HepG2 (cell line): Measurements from ENCODE around the gene TARS3.

Source experiments
- BHLHE40 ChIP-seq: IDR thresholded peaks from 2 replicates; pipeline ENCODE4 v1.6.1; 2011; ENCODE audit warnings: low read length, improper control_type of control experiment
- CHD2 ChIP-seq: IDR thresholded peaks from 2 replicates; pipeline ENCODE4 v1.6.1; 2011; ENCODE audit warnings: low read depth, low read length, improper control_type of control experiment
- CTCF ChIP-seq: sonication (generic); formaldehyde crosslinking; IDR thresholded peaks from 2 replicates; pipeline ENCODE4 v1.5.0; 2020; ENCODE audit warnings: mild to moderate bottlenecking, missing genetic modification reagents, moderate library complexity
- EP300 ChIP-seq, 3 experiments: sonication (generic) in 1 of 3; formaldehyde crosslinking in 1 of 3; IDR thresholded peaks; 2 replicates each; pipeline versions ENCODE4 v1.5.1 to v1.6.1; 2011 to 2020; ENCODE audit warnings: low read depth in 2 of 3, low read length in 2 of 3, borderline replicate concordance in 1 of 3, improper control_type of control experiment in 1 of 3, mild to moderate bottlenecking in 1 of 3, missing genetic modification reagents in 1 of 3, moderate library complexity in 1 of 3
- KDM4B ChIP-seq: sonication (generic); formaldehyde crosslinking; IDR thresholded peaks from 2 replicates; pipeline ENCODE4 v1.4.0; 2020; ENCODE audit warnings: missing genetic modification reagents
- MIER3 ChIP-seq: IDR thresholded peaks from 2 replicates; pipeline ENCODE4 v1.6.1; 2016; ENCODE audit warnings: missing compliant biosample characterization, borderline replicate concordance
- TRAFD1 ChIP-seq: sonication (generic); formaldehyde crosslinking; IDR thresholded peaks from 2 replicates; pipeline ENCODE4 v1.5.1; 2020; ENCODE audit warnings: missing genetic modification reagents, mild to moderate bottlenecking, borderline replicate concordance
- ZFYVE20 ChIP-seq: sonication (generic); formaldehyde crosslinking; IDR thresholded peaks from 2 replicates; pipeline ENCODE4 v1.8.0; 2023; ENCODE audit warnings: low read depth, mild to moderate bottlenecking, moderate library complexity, missing genetic modification reagents, borderline replicate concordance
- TF ChIP-seq, protein P1 (sequence below): sonication (generic); formaldehyde crosslinking; IDR thresholded peaks from 2 replicates; pipeline ENCODE4 v1.5.0; 2020; ENCODE audit warnings: missing genetic modification reagents

DNA sequence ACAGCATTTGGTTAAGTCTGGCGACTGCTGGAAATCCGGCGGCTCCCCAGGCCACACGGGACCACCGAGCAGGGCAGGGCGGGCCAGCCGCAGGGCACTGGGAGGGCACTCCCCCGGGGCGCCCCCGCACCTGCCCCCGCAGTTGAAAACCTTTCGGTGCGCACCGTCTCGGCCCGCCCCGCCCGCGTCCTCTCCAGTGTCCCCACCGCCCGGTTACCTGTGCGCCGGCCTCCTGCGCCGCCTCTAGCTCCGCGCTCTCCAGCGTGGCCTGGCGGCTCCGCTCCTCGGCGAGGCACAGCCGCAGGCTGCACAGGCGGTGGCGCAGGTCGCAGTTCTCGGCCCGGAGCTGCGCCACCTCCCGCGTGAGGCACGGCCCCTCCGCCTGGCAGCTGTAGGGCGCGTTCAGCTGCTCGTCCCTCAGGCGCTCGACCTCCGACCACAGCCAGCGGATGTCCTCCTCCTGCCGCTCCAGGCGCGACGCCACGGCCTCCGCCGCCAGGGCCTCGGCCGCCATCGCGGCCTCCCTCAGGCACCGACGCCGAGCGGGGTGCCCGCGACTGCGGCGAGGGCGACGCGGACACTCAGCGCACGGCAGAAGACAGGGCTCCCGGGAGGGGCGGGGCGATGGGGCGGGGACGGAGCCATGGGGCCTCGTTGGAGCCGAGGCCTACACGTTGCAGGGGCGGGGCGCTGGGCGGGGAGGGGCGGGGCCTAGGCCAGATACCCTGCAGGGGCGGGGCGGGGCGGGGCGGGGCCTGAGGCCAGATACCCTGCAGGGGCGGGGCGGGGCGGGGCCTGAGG, at the start of gene TARS3:
- no peak for TF ChIP-seq BHLHE40
- no peak for TF ChIP-seq MIER3 (CRISPR knock-in tag)
- TF ChIP-seq CTCF (CRISPR knock-in tag): peak; percentile 58
- TF ChIP-seq TRAFD1 (CRISPR knock-in tag): no peak
- TF ChIP-seq CHD2: peak; percentile 87
- TF ChIP-seq, protein P1, sequence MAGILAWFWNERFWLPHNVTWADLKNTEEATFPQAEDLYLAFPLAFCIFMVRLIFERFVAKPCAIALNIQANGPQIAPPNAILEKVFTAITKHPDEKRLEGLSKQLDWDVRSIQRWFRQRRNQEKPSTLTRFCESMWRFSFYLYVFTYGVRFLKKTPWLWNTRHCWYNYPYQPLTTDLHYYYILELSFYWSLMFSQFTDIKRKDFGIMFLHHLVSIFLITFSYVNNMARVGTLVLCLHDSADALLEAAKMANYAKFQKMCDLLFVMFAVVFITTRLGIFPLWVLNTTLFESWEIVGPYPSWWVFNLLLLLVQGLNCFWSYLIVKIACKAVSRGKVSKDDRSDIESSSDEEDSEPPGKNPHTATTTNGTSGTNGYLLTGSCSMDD: no peak
- peak; percentile 96 for TF ChIP-seq ZFYVE20
- 0 out of 2 replicates have a peak, but pooled peaks have one; percentile 27 for TF ChIP-seq KDM4B (CRISPR knock-in tag)
- TF ChIP-seq EP300 (IDR thresholded peaks at IDR 0.05; ENCODE audit: low read depth in 2 of 2, low read length in 2 of 2): no peak
- no peak for TF ChIP-seq EP300 (CRISPR knock-in tag; IDR thresholded peaks at IDR 0.05; ENCODE audit: borderline replicate concordance)
